Activated gamma-delta T cell (primary cell): Measurements from ENCODE around the gene MPV17.
"Not testable (repeated sequence)": the region's sequence is repeated elsewhere in the genome, so short reads cannot be mapped to it uniquely, and the experiment has no call there.

Experiments
- DNase-seq: peaks from one replicate; lab custom pipeline; 2025; lab: John Stamatoyannopoulos, UW

MPV17 gene

GRCh38 chr2:27298391-27299080 is 24.4 kb downstream of the MPV17 start:
- DNase-seq = no peak

- no peak for DNase-seq
These were observed 25.7 kb downstream of the MPV17 start for GRCh38 chr2:27297195-27297594.

- DNase-seq = no peak
These were observed 26.4 kb downstream of the MPV17 start for GRCh38 chr2:27296481-27296880.

GRCh38 chr2:27294928-27295327 is 28.0 kb downstream of the MPV17 start:
- DNase-seq = no peak

GRCh38 chr2:27291865-27292264 is 31.0 kb downstream of the MPV17 start:
- no peak for DNase-seq

GRCh38 chr2:27290549-27290948 is 32.3 kb downstream of the MPV17 start:
- no peak for DNase-seq

- no peak for DNase-seq
These were observed 34.3 kb downstream of the MPV17 start for GRCh38 chr2:27288610-27289009.

GRCh38 chr2:27285481-27285880 is 37.4 kb downstream of the MPV17 start:
- DNase-seq = no peak

- no peak for DNase-seq
These were observed 37.9 kb downstream of the MPV17 start for GRCh38 chr2:27284996-27285395.

GRCh38 chr2:27282892-27283291 is 40.0 kb downstream of the MPV17 start:
- no peak for DNase-seq

- DNase-seq = no peak
These were observed 40.9 kb downstream of the MPV17 start, which contains the start of gene TRIM54 for GRCh38 chr2:27281855-27282559. Gene TRIM54 (plus strand): TSS chr2:27282429. CDS start chr2:27282732, 303 bp downstream.

GRCh38 chr2:27281442-27281841 is 41.5 kb downstream of the MPV17 start:
- DNase-seq = no peak

- DNase-seq = no peak
These were observed 42.1 kb downstream of the MPV17 start for GRCh38 chr2:27280826-27281225.

GRCh38 chr2:27278010-27278409 is 44.9 kb downstream of the MPV17 start:
- no peak for DNase-seq

GRCh38 chr2:27275211-27276150 is 47.4 kb downstream of the MPV17 start, which contains the start of gene DNAJC5G:
Gene DNAJC5G (plus strand): TSS chr2:27275433. CDS start chr2:27276729, 1,296 bp downstream.
- no peak for DNase-seq

GRCh38 chr2:27272537-27273522 is 50.1 kb downstream of the MPV17 start:
- DNase-seq = not testable (repeated sequence)

GRCh38 chr2:27271631-27272340 is 51.1 kb downstream of the MPV17 start:
- DNase-seq = no peak

GRCh38 chr2:27270670-27271069 is 52.2 kb downstream of the MPV17 start:
- no peak for DNase-seq

GRCh38 chr2:27270131-27270530 is 52.8 kb downstream of the MPV17 start:
- DNase-seq = no peak

- DNase-seq = not testable (repeated sequence)
These were observed 54.6 kb downstream of the MPV17 start for GRCh38 chr2:27268296-27268695.
